ENCODE results near the gene FAM240A. TPM values are rescaled to one million over a fixed set of nuclear protein-coding genes. Genes with fewer than 3 reads are reported as not detected.

Gene FAM240A
- total RNA-seq, 1 donor from 2014 or later = not detected

DNA sequence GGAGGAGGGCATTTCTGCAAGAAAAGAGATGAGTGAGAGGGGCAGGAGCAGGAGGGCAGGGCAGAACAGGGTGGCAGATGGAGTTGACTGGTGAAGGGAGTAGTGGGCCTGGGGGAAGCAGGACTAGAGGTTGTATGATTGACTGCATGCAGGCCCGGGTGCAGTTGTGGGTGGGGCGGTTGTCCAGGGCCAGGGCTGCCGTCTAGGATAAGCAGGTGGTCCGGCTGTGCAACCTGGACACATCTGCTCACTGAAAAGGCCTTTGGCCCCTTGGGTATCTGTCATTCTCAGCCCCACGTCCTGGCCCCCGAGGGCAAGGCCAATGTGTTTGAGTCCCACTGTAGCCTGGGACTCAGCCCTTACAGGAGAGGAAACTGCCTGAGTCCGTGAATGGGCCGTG is 55.8 kb downstream of the FAM240A start:
- intact Hi-C loops (cut with DNase I) = no loop called here
- H3K9me3 ChIP-seq = no peaks in the 10 kb centered on the region
- TF ChIP-seq POLR2AphosphoS5 (IDR thresholded peaks at IDR 0.05; ENCODE audit: insufficient read depth in 1 of 2, low read depth in 1 of 2) (no peak), CTCF (IDR thresholded peaks at IDR 0.05) (no peak)
- no peak overlapping the region for H3K27ac ChIP-seq
- peaks cover 9% of the 10 kb centered on the region for H3K4me1 ChIP-seq
- no peak for DNase-seq (ENCODE audit: extremely low spot score in 2 of 2)
- H3K4me3 ChIP-seq = no peak overlapping the region
- peaks cover 0 to 1% of the 10 kb centered on the region in 2 donors for H3K36me3 ChIP-seq
- H3K27me3 ChIP-seq = no peaks in the 10 kb centered on the region

DNA sequence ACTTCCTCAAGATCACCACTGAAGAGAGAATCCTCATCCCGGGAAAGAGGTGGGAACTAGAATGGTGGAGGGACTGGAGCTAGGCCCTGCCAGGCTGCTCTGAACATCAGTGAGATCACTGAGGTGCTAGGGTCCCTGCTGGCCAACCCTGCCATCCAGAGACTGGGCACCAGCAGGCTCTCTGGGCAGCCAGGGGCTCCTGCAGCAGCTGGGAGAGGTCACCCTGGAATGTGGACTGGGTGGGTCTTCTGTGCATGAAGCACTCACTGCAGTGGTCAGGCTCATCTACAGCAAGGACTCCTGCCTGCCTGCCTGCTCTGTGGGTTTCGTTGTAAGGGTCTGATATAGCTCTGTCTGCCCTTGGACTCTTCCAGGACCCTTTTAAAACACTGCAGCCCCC is 56.3 kb downstream of the FAM240A start:
- DNase-seq (ENCODE audit: extremely low spot score in 2 of 2) = no peak
- TF ChIP-seq POLR2AphosphoS5 (IDR thresholded peaks at IDR 0.05; ENCODE audit: insufficient read depth in 1 of 2, low read depth in 1 of 2) (no peak), CTCF (IDR thresholded peaks at IDR 0.05) (no peak), POLR2A (IDR thresholded peaks at IDR 0.05) (no peak)
- Histone ChIP-seq H3K9me3 (no peaks in the 10 kb centered on the region), H3K27ac (no peak overlapping the region), H3K27me3 (no peaks in the 10 kb centered on the region), H3K36me3 (peaks cover 0 to 6% of the 10 kb centered on the region in 2 donors), H3K4me3 (no peak overlapping the region), H3K4me1 (peaks cover 4% of the 10 kb centered on the region)
- intact Hi-C loops (cut with DNase I) = no loop called here

- intact Hi-C loops (cut with DNase I) = no loop called here
- Histone ChIP-seq H3K36me3 (peaks cover 0 to 7% of the 10 kb centered on the region in 2 donors), H3K27ac (no peak overlapping the region), H3K4me3 (no peak overlapping the region), H3K27me3 (no peaks in the 10 kb centered on the region), H3K9me3 (no peaks in the 10 kb centered on the region), H3K4me1 (no peaks in the 10 kb centered on the region)
- TF ChIP-seq POLR2A (IDR thresholded peaks at IDR 0.05) (no peak), POLR2AphosphoS5 (IDR thresholded peaks at IDR 0.05; ENCODE audit: insufficient read depth in 1 of 2, low read depth in 1 of 2) (no peak), CTCF (IDR thresholded peaks at IDR 0.05) (no peak)
- DNase-seq (ENCODE audit: extremely low spot score in 2 of 2) = no peak
These were observed 57.1 kb downstream of the FAM240A start for GRCh38 chr3:46669191-46669999.

GRCh38 chr3:46670000-46670890 is 57.9 kb downstream of the FAM240A start:
- intact Hi-C loops (cut with DNase I) = no loop called here
- Histone ChIP-seq H3K27ac (no peak overlapping the region), H3K9me3 (no peaks in the 10 kb centered on the region), H3K27me3 (no peaks in the 10 kb centered on the region), H3K36me3 (peaks cover 0 to 7% of the 10 kb centered on the region in 2 donors), H3K4me1 (no peaks in the 10 kb centered on the region), H3K4me3 (no peak overlapping the region)
- TF ChIP-seq POLR2AphosphoS5 (IDR thresholded peaks at IDR 0.05; ENCODE audit: insufficient read depth in 1 of 2, low read depth in 1 of 2) (no peak), CTCF (IDR thresholded peaks at IDR 0.05) (no peak), POLR2A (IDR thresholded peaks at IDR 0.05) (no peak)
- DNase-seq (ENCODE audit: extremely low spot score in 2 of 2) = no peak
